Bronchial epithelial cell (primary cell): ENCODE results near the gene TMCO4. TPM values are rescaled to one million over a fixed set of nuclear protein-coding genes. Genes with fewer than 3 reads are reported as not detected.

ENCODE experiments used
- DNase-seq: peaks from one replicate; pipeline ENCODE4 v3.0.0-alpha.2; 2010; ENCODE audit warnings: low read depth
- FAIRE-seq: peaks from 2 replicates; lab custom pipeline; 2011; peaks lifted over from hg19 to GRCh38; lab: Jason Lieb, UNC
- H3K27me3 ChIP-seq: 2 replicates; pipeline ENCODE4 v1.5.1; 2011; ENCODE audit warnings: low read length; ENCODE audit not compliant: control insufficient read depth, insufficient read depth
- H3K36me3 ChIP-seq: 2 replicates; pipeline ENCODE4 v1.5.1; 2011; ENCODE audit warnings: low read length; ENCODE audit not compliant: control insufficient read depth, insufficient read depth
- H3K4me3 ChIP-seq: 2 replicates; pipeline ENCODE4 v1.5.1; 2011; ENCODE audit warnings: mild to moderate bottlenecking, low read depth, low read length, control low read depth
- CTCF ChIP-seq: IDR thresholded peaks from 2 replicates; pipeline ENCODE4 v1.5.1; 2011; ENCODE audit warnings: mild to moderate bottlenecking, moderate library complexity, low read length, control low read depth, inconsistent platforms; ENCODE audit not compliant: insufficient read depth, severe bottlenecking
- total RNA-seq: library from RNA; depleted of rRNA; stranded (reverse); fragments of >200 nt; gene quantifications from 2 replicates; pipeline ENCODE4 v1.2.1, GENCODE V29; 2014

TMCO4 gene
- total RNA-seq, 1 donor from 2014 or later = 2.6 TPM

GRCh38 chr1:19658186-19658585 lies 141.5 kb downstream of the TMCO4 start:
- no peak for DNase-seq
- no peak for FAIRE-seq
- H3K36me3 ChIP-seq = peaks cover 11% of the 10 kb centered on the region
- peaks cover 6% of the 10 kb centered on the region for H3K27me3 ChIP-seq
- no peak for TF ChIP-seq CTCF
- H3K4me3 ChIP-seq = no peak overlapping the region

- no peak for TF ChIP-seq CTCF
- Histone ChIP-seq H3K4me3 (no peak overlapping the region), H3K36me3 (peaks cover 11% of the 10 kb centered on the region), H3K27me3 (peaks cover 2% of the 10 kb centered on the region)
- DNase-seq (no peak), FAIRE-seq (no peak)
Measured at GRCh38 chr1:19657511-19657910, 142.2 kb downstream of the TMCO4 start.

- no peaks in the 10 kb centered on the region for H3K27me3 ChIP-seq
- no peak overlapping the region for H3K4me3 ChIP-seq
- DNase-seq = no peak
- TF ChIP-seq CTCF = no peak
- peaks cover 12% of the 10 kb centered on the region for H3K36me3 ChIP-seq
- FAIRE-seq = no peak
Measured at GRCh38 chr1:19656780-19657466, 142.8 kb downstream of the TMCO4 start.

GRCh38 chr1:19656134-19656779 lies 143.5 kb downstream of the TMCO4 start:
- Histone ChIP-seq H3K36me3 (peaks cover 12% of the 10 kb centered on the region), H3K27me3 (no peaks in the 10 kb centered on the region), H3K4me3 (no peak overlapping the region)
- FAIRE-seq (no peak), DNase-seq (no peak)
- no peak for TF ChIP-seq CTCF

GRCh38 chr1:19655718-19656080 lies 144.0 kb downstream of the TMCO4 start:
- FAIRE-seq (no peak), DNase-seq (no peak)
- Histone ChIP-seq H3K27me3 (no peaks in the 10 kb centered on the region), H3K4me3 (no peak overlapping the region), H3K36me3 (peaks cover 12% of the 10 kb centered on the region)
- no peak for TF ChIP-seq CTCF
